NCI-H2171 (cell line): ENCODE data around the gene CNGB1.
"Not testable (repeated sequence)": the region's sequence is repeated elsewhere in the genome, so short reads cannot be mapped to it uniquely, and the experiment has no call there.

Experiments used
- DNase-seq: peaks from one replicate; lab custom pipeline; 2025; lab: John Stamatoyannopoulos, UW

The CNGB1 gene

GRCh38 chr16:57889111-57889510 lies 81.8 kb downstream of the CNGB1 start:
- DNase-seq, result no peak

DNA sequence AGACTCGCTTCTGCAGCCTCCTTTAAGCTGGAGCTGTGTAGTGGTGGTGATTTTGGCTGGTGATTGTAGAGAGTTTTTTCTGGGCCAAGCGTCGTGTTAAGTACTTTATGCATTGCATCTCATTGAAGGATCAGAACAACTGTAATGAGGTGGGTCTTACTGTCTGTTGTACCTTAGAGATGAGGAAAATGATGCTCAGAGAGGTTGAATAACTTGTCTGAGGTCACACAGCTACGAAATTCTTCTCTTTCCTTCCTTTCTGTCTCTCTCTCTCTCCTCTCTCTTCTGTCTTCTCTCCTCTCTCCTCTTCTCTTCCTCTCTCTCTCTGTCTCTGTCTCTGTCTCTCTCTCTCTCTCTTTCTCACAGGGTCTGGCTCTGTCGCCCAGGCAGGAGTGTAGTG lies 82.8 kb downstream of the CNGB1 start:
- no peak for DNase-seq

DNA sequence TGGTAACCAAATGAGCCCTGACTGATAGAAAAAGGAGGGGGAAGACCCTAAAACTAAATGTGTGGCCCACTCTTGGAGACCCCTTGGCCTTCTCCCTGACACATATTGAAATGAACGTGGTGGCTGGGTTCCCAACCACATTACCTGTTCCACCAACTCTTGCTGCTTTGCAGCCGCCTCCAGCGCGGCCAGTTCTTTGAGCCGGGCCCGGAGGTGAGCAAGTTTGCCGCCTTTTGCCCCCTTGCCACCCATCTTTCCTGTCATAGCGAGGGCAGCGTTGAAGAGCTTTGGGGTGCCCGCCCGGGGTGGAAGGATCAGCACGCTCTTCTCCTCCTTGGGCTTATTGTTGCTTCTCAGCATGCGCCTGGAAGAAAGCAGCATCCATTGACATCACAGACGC lies 83.2 kb downstream of the CNGB1 start:
- no peak for DNase-seq

- DNase-seq, result no peak
Measured at GRCh38 chr16:57886427-57886826, 84.5 kb downstream of the CNGB1 start.

- peak; percentile 17 for DNase-seq
Measured at GRCh38 chr16:57884655-57885133, 86.2 kb downstream of the CNGB1 start.

GRCh38 chr16:57883953-57884654 lies 86.8 kb downstream of the CNGB1 start:
- no peak for DNase-seq

DNA sequence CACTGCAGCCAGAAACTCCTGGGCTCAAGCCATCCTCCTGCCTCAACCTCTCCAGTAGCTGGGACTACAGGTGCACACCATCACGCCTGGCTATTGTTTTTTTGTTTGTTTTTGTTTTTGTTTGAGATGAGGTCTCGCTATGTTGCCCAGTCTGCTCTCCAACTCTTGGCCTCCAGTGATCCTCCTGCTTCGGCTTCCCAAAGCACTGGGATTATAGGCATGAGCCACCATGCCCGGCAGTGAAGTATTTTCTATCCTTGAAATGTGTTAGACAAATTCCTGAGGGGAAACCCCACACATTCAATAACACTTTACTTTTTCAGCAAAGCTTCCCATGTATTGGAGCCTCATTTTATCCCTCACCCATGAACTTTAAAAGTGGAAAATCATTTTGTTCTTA lies 87.4 kb downstream of the CNGB1 start:
- no peak for DNase-seq

GRCh38 chr16:57882792-57883191 lies 88.1 kb downstream of the CNGB1 start:
- DNase-seq, result no peak

DNA sequence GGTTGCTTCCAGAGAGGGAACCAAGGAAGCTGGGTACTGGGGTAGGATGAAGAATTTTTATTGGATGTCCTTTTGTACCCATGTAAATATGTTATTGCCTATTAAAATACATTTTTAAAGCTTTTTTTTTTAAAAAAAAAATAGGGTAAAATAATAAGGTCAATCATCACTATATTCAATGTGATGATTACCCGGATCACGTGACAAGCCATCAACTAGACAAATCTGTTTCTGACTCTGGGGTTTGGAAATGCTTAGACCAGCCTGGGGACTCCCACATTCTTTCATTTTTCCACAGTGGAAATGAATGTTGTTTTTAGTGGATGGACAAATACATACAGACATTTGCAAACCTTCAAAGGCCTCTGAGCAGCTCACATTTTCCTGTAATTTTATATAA lies 88.7 kb downstream of the CNGB1 start:
- no peak for DNase-seq

GRCh38 chr16:57878586-57878985 lies 92.3 kb downstream of the CNGB1 start:
- DNase-seq, result no peak

DNA sequence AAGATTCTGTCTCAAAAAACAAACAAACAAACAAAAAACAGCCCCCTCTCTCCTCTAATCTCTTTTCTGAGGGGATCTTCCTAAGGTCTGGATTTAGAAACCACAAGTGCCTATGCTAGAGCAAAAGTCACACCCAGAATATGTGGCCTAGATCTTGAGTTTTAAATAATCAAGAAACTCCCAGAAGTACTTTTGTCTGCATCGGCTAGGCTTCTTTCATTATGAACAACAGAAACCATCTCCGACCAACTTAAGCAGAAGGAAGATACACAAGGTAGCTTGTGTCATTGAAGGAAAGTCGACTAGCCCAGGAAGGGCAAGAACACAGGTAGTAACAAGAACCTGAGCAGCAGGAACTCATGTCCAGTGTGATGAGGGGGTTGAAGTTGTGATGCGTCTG lies 94.7 kb downstream of the CNGB1 start:
- no peak for DNase-seq

DNA sequence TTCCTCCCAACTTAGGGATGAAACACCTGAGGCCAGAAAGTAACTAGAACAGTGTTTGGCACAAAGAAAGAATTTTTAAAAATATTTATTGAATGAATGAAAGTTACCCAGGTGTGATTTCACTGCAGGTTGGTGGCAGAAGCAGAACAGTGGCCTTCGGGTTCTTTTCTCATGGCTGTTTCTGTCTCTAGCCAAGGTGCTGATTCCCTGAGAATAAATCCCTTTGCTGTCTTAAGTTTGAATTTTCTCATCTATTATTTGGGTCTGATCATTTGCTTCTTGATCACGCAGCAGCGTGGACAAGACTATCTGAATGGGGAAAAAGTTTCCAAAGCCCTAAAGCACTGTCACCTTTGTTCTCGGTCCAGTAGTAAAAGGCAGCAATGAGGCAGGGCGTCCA lies 95.6 kb downstream of the CNGB1 start:
- no peak for DNase-seq

DNA sequence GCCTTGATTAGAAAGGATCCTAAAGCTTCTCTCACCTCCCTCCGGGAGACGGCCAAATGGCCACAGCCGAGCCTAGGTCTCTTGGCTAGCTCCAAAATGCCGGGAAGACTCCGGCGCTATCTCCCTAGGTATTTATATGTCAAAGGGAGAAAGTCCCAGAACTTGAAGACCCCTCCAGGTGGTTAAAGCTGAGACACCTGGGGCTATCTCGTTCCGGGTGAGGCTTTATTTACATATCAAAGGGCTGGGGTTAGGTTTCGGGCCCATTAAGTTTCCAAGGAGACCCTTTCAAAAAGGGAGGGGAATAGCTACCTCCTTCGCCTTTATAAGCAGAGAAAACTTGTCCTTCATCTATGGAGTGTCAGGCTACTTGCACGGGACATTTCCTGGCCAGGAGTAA lies 97.7 kb downstream of the CNGB1 start:
- no peak for DNase-seq

DNA sequence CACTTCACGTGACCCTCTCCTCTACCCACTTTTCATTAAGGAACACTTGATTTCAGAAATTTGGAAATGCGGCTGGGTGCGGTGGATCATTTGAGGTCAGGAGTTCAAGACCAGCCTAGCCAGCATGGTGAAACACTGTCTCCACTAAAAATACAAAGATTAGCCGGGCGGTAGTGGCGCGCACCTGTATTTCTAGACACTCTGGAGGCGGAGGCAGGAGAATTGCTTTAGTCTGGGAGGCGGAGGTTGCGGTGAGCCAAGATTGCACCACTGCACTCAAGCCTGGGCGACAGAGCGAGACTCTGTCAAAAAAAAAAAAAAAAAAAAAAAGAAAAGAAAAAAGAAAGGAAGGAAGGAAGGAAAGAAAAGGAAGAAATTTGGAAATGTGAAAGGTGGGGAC lies 98.2 kb downstream of the CNGB1 start:
- DNase-seq, result not testable (repeated sequence)

GRCh38 chr16:57871456-57871855 lies 99.5 kb downstream of the CNGB1 start:
- DNase-seq, result no peak

GRCh38 chr16:57870753-57871454 lies 100.0 kb downstream of the CNGB1 start:
- DNase-seq, result no peak

DNA sequence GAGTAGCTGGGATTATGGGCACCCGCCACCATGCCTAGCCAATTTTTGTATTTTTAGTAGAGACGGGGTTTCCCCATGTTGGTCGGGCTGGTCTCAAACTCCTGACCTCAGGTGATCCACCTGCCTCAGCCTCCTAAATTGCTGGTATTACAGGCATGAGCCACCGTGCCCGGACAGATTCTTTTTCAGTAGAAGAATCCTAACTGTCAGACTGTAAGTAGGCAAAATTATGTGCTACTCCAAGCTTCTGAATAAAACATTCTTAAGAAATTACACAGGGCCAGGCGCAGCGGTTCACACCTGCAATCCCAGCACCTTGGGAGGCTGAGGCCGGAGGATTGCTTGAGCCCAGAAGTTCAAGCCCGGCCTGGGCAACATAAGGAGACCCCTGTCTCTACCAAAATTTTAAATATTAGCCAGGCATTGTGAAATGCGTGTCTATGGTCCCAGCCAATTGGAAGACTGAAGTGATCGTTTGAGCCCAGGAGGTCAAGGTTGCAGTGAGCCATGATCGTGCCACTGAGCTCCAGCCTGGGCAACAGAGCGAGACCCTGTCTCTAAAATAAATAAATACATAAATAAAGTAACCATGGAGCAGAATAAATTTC lies 101.9 kb downstream of the CNGB1 start:
- no peak for DNase-seq

- DNase-seq, result no peak
Measured at GRCh38 chr16:57867000-57867561, 103.8 kb downstream of the CNGB1 start.

DNA sequence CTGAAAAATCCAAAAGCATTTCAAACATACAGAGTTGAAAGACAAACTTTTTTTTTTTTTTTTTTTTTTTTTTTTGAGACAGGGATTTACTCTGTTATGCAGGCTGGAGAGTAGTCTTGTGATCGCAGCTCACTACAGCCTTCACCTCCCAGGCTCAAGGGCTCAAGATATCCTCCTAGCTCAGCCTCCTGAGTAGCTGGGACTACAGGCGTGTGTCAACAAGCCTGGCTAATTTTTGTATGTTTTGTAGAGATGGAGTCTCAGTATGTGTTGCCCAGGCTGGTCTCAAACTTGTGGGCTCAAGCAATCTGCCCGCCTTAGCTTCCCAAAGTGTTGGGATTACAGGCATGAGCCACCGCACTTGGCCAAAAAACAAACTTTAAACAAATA lies 104.4 kb downstream of the CNGB1 start:
- DNase-seq, result no peak

- DNase-seq, result no peak
Measured at GRCh38 chr16:57865746-57866528, 105.0 kb downstream of the CNGB1 start.

- DNase-seq, result peak; percentile 32
Measured at GRCh38 chr16:57863434-57864160, 107.3 kb downstream of the CNGB1 start.
